Keratinocyte (primary cell): ENCODE data around the gene INAFM2. TPM values are rescaled to one million over a fixed set of nuclear protein-coding genes. Genes with fewer than 3 reads are reported as not detected.

Source experiments
- DNase-seq: peaks from one replicate; pipeline ENCODE4 v3.0.0-alpha.2; 2011; ENCODE audit warnings: low read depth, missing footprints, low spot score
- FAIRE-seq: peaks from 2 replicates; lab custom pipeline; 2011; peaks lifted over from hg19 to GRCh38; lab: Jason Lieb, UNC
- H2AFZ ChIP-seq: 2 replicates; pipeline ENCODE4 v1.6.0; 2012; ENCODE audit warnings: low read length, control low read depth, inconsistent platforms; ENCODE audit not compliant: control insufficient read depth
- H3K27ac ChIP-seq: 2 replicates; pipeline ENCODE4 v1.5.1; 2011; ENCODE audit warnings: low read length; ENCODE audit not compliant: control insufficient read depth, insufficient read depth
- H3K27me3 ChIP-seq: 3 replicates; pipeline ENCODE4 v1.6.0; 2011; ENCODE audit warnings: low read length; ENCODE audit not compliant: control insufficient read depth, insufficient read depth; ENCODE audit errors: extremely low read depth
- H3K36me3 ChIP-seq, 2 experiments: 2 replicates in 1 of 2; 3 replicates in 1 of 2; pipeline ENCODE4 v1.5.1; 2011; ENCODE audit warnings: low read length in 2 of 2, mild to moderate bottlenecking in 1 of 2; ENCODE audit not compliant: control insufficient read depth in 2 of 2, insufficient read depth in 2 of 2; ENCODE audit errors: extremely low read depth in 1 of 2
- H3K4me1 ChIP-seq: 3 replicates; pipeline ENCODE4 v1.5.1; 2011; ENCODE audit warnings: low read length; ENCODE audit not compliant: control insufficient read depth, insufficient read depth; ENCODE audit errors: extremely low read depth
- H3K4me2 ChIP-seq: 3 replicates; pipeline ENCODE4 v1.6.0; 2011; ENCODE audit warnings: low read depth, low read length; ENCODE audit not compliant: control insufficient read depth, insufficient read depth; ENCODE audit errors: extremely low read depth
- H3K4me3 ChIP-seq, 3 experiments: fragments of 200-600 bp in 1 of 3; sonication (generic) in 1 of 3; 2 replicates in 2 of 3; 3 replicates in 1 of 3; pipeline ENCODE4 v1.5.1; 2011 to 2016; ENCODE audit warnings: low read length in 3 of 3, mild to moderate bottlenecking in 3 of 3, control low read depth in 2 of 3, inconsistent platforms in 1 of 3, low read depth in 1 of 3, mixed read lengths in 1 of 3, mixed run types in 1 of 3, moderate library complexity in 1 of 3; ENCODE audit not compliant: control insufficient read depth in 2 of 3, insufficient read depth in 2 of 3; ENCODE audit errors: extremely low read depth in 1 of 3
- H3K79me2 ChIP-seq: 2 replicates; pipeline ENCODE4 v1.6.0; 2012; ENCODE audit warnings: low read length; ENCODE audit not compliant: control insufficient read depth, insufficient read depth
- H3K9ac ChIP-seq: 3 replicates; pipeline ENCODE4 v1.6.0; 2011; ENCODE audit warnings: low read length; ENCODE audit not compliant: control insufficient read depth, insufficient read depth; ENCODE audit errors: extremely low read depth
- H3K9me1 ChIP-seq: 3 replicates; pipeline ENCODE4 v1.6.0; 2011; ENCODE audit warnings: low read length; ENCODE audit not compliant: control insufficient read depth, insufficient read depth; ENCODE audit errors: extremely low read depth
- H3K9me3 ChIP-seq: 2 replicates; pipeline ENCODE4 v1.5.1; 2012; ENCODE audit warnings: low read depth, low read length; ENCODE audit not compliant: control insufficient read depth
- H4K20me1 ChIP-seq: 3 replicates; pipeline ENCODE4 v1.6.0; 2011; ENCODE audit warnings: low read length; ENCODE audit not compliant: control insufficient read depth, insufficient read depth; ENCODE audit errors: extremely low read depth
- EZH2 ChIP-seq: IDR thresholded peaks from one replicate; pipeline ENCODE4 v1.6.1; 2012; ENCODE audit warnings: inconsistent platforms, mild to moderate bottlenecking, low read length, moderate library complexity
- dilution Hi-C: fragments of 300-500 bp; cut with MboI; formaldehyde crosslinking; loops from one replicate; pipeline ENCODE4 v1.7.0; 2020; ENCODE audit warnings: low sequenced_read_pairs; ENCODE audit not compliant: extremely low pct_ligation_motif_present
- polyA plus RNA-seq, 5 experiments: library from polyadenylated mRNA; depleted of rRNA in 3 of 5; stranded (reverse) in 3 of 5; stranded (forward) in 1 of 5; unstranded in 1 of 5; fragments of >200 nt; gene quantifications; 1 replicate in 1 of 5; 2 replicates in 3 of 5; 3 replicates in 1 of 5; pipeline versions ENCODE4 v1.2.1 to v1.2.3, GENCODE V29; 2011 to 2012; ENCODE audit warnings: missing spikeins in 2 of 5, low read depth in 1 of 5, low replicate concordance in 1 of 5
- TF ChIP-seq, protein P1 (sequence below), 3 experiments: IDR thresholded peaks in 1 of 3; conservative IDR thresholded peaks in 1 of 3; optimal IDR thresholded peaks in 1 of 3; 2 replicates in 2 of 3; 3 replicates in 1 of 3; pipeline versions ENCODE3 to v1.5.1; 2011; ENCODE audit warnings: low read length in 3 of 3, mild to moderate bottlenecking in 3 of 3, moderate library complexity in 2 of 3, control low read depth in 1 of 3, inconsistent platforms in 1 of 3; ENCODE audit not compliant: insufficient read depth in 2 of 3; ENCODE audit errors: extremely low read depth in 1 of 3

The INAFM2 gene
- polyA plus RNA-seq, 1 donor (not counting 4 experiments of a cell fraction or from before 2014, with no cell fraction given) = 15.2 TPM

DNA sequence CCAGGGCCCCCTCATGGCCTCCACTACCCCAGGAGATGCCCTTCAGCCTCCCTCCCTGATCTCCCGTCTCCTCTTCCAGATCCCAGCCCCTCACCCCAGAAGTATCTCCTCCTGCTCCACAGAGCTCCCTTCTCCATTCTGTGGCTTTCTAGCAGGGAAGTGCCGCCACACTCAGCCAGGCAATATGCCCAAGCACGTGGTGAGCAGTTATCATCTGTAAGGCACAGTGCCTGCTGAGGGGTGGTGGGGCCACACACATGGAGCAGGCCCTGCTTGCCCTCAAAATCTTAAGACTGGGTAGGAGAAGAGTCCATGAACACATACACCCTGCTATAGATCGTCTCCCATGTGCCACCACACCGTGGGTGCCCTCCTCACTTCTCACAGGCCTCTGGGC is 25.0 kb downstream of the INAFM2 start:
- dilution Hi-C loops = no loop called here
- H3K9ac ChIP-seq = no peak overlapping the region
- H3K9me1 ChIP-seq = no peaks in the 10 kb centered on the region
- H3K9me3 ChIP-seq = no peaks in the 10 kb centered on the region
- no peak overlapping the region for H3K27ac ChIP-seq
- FAIRE-seq = no peak
- no peaks in the 10 kb centered on the region for H3K36me3 ChIP-seq
- no peak overlapping the region for H2AFZ ChIP-seq
- H3K4me2 ChIP-seq = no peak overlapping the region
- H3K4me1 ChIP-seq = peaks cover 13% of the 10 kb centered on the region
- no peak for DNase-seq
- H3K79me2 ChIP-seq = no peaks in the 10 kb centered on the region
- no peaks in the 10 kb centered on the region for H4K20me1 ChIP-seq
- H3K4me3 ChIP-seq = no peak overlapping the region
- TF ChIP-seq, protein P1, sequence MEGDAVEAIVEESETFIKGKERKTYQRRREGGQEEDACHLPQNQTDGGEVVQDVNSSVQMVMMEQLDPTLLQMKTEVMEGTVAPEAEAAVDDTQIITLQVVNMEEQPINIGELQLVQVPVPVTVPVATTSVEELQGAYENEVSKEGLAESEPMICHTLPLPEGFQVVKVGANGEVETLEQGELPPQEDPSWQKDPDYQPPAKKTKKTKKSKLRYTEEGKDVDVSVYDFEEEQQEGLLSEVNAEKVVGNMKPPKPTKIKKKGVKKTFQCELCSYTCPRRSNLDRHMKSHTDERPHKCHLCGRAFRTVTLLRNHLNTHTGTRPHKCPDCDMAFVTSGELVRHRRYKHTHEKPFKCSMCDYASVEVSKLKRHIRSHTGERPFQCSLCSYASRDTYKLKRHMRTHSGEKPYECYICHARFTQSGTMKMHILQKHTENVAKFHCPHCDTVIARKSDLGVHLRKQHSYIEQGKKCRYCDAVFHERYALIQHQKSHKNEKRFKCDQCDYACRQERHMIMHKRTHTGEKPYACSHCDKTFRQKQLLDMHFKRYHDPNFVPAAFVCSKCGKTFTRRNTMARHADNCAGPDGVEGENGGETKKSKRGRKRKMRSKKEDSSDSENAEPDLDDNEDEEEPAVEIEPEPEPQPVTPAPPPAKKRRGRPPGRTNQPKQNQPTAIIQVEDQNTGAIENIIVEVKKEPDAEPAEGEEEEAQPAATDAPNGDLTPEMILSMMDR (optimal IDR thresholded peaks at IDR 0.05 in 1 of 3, IDR thresholded peaks at IDR 0.05 in 1 of 3, conservative IDR thresholded peaks at IDR 0.05 in 1 of 3; ENCODE audit: extremely low read depth in 1 of 3, insufficient read depth in 2 of 3, low read length in 3 of 3) = no peak
- TF ChIP-seq EZH2 = no peak
- no peaks in the 10 kb centered on the region for H3K27me3 ChIP-seq

DNA sequence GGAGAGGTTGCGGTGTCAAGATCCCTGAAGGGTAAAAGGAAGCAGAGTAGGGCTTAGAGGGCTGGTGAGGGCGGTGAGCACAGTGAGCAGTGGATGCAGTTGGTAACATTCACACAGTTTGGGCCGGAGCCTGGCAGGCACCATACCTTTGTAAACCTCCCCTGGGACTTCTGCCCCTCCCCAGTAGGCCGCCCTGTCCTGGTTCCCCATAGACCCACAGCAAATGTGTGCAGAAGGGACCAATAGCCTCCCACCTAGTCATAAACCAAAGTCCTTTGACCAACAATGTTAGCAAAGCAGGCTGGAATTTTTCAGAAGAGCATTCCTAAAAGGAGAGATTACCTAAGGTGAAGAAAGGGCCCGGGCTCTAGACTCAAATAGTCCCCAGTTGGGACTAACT is 25.7 kb downstream of the INAFM2 start:
- FAIRE-seq = no peak
- peaks cover 6% of the 10 kb centered on the region for H3K4me1 ChIP-seq
- no peak for DNase-seq

More for the DNA sequence above, 25.7 kb downstream of the INAFM2 start:
- H3K9me1 ChIP-seq = no peaks in the 10 kb centered on the region
- TF ChIP-seq, protein P1 (optimal IDR thresholded peaks at IDR 0.05 in 1 of 3, IDR thresholded peaks at IDR 0.05 in 1 of 3, conservative IDR thresholded peaks at IDR 0.05 in 1 of 3; ENCODE audit: extremely low read depth in 1 of 3, insufficient read depth in 2 of 3, low read length in 3 of 3) = no peak
- no peak for TF ChIP-seq EZH2
- no peaks in the 10 kb centered on the region for H3K36me3 ChIP-seq
- no peak overlapping the region for H3K27ac ChIP-seq
- H3K4me3 ChIP-seq = no peak overlapping the region
- no peak overlapping the region for H3K4me2 ChIP-seq
- no peaks in the 10 kb centered on the region for H4K20me1 ChIP-seq
- no peaks in the 10 kb centered on the region for H3K79me2 ChIP-seq
- dilution Hi-C loops = no loop called here
- H3K27me3 ChIP-seq = no peaks in the 10 kb centered on the region
- no peak overlapping the region for H3K9ac ChIP-seq
- H3K9me3 ChIP-seq = no peaks in the 10 kb centered on the region
- no peak overlapping the region for H2AFZ ChIP-seq
